Parathyroid adenoma (tissue), 2 donors: Measurements from ENCODE around the gene CYP1A1.
A peak's percentile ranks its signal among the peaks of the same experiment; 100 is the strongest.

ENCODE experiments used
- H2AFZ ChIP-seq: fragments of 300-600 bp; sonication (generic); one replicate; pipeline ENCODE4 v1.7.0; 2017; ENCODE audit warnings: antibody characterized with exemption, mild to moderate bottlenecking
- H3K27ac ChIP-seq: fragments of 300-600 bp; sonication (generic); one replicate; pipeline ENCODE4 v1.7.0; 2017
- H3K27me3 ChIP-seq: fragments of 300-600 bp; sonication (generic); one replicate; pipeline ENCODE4 v1.7.0; 2017; ENCODE audit warnings: low read length; ENCODE audit not compliant: control insufficient read depth, insufficient read depth
- H3K36me3 ChIP-seq: fragments of 300-600 bp; sonication (generic); one replicate; pipeline ENCODE4 v1.7.0; 2017; ENCODE audit warnings: low read length; ENCODE audit not compliant: control insufficient read depth, insufficient read depth
- H3K4me1 ChIP-seq: fragments of 300-600 bp; sonication (generic); one replicate; pipeline ENCODE4 v1.7.0; 2017; ENCODE audit warnings: control low read depth
- H3K4me2 ChIP-seq: fragments of 300-600 bp; sonication (generic); one replicate; pipeline ENCODE4 v1.7.0; 2017; ENCODE audit warnings: low read length
- H3K4me3 ChIP-seq: fragments of 300-600 bp; sonication (generic); one replicate; pipeline ENCODE4 v1.7.0; 2017; ENCODE audit warnings: low read depth, low read length
- H3K79me2 ChIP-seq: fragments of 300-600 bp; sonication (generic); one replicate; pipeline ENCODE4 v1.7.0; 2017; ENCODE audit warnings: control low read depth
- H3K9ac ChIP-seq: fragments of 300-600 bp; sonication (generic); one replicate; pipeline ENCODE4 v1.7.0; 2017; ENCODE audit warnings: mild to moderate bottlenecking
- H3K9me3 ChIP-seq: fragments of 300-600 bp; sonication (generic); one replicate; pipeline ENCODE4 v1.7.0; 2017; ENCODE audit warnings: low read length; ENCODE audit not compliant: control insufficient read depth
- CTCF ChIP-seq: fragments of 300-600 bp; sonication (generic); IDR thresholded peaks from one replicate; pipeline ENCODE4 v1.7.0; 2017; ENCODE audit warnings: antibody characterized with exemption, mild to moderate bottlenecking
- donor health status: primary hyperparathyroidism.

CYP1A1 gene

DNA sequence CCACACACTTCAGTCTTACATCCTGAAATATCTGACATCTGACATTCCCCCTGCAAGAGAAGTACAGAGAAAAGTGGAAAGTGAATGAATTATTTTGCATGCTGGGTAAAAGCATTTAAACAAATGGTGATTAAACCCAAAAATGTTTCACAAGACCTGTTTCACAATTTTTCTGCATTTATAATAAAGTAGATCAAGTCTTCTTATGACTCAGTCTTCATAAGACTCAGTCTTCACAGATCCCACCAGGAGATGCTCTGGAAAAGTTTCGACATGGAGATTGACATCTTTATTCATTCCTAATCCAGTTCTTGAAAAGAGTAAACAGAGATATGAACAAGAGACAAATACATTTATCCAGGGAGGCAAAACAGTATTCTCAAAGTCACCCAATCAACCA is 16.3 kb downstream of the CYP1A1 start:
- Histone ChIP-seq H3K9ac (no peak overlapping the region), H2AFZ (no peak overlapping the region), H3K4me1 (no peaks in the 10 kb centered on the region)

GRCh38 chr15:74696808-74697207 is 28.5 kb downstream of the CYP1A1 start:
- H3K79me2 ChIP-seq, result peaks cover 13% of the 10 kb centered on the region
- no peaks in the 10 kb centered on the region for H3K9me3 ChIP-seq
- no peaks in the 10 kb centered on the region for H3K36me3 ChIP-seq
- no peak for TF ChIP-seq CTCF
- no peak overlapping the region for H3K4me2 ChIP-seq
- H3K4me3 ChIP-seq, result no peak overlapping the region
- H2AFZ ChIP-seq, result no peak overlapping the region
- H3K4me1 ChIP-seq, result no peaks in the 10 kb centered on the region
- no peak overlapping the region for H3K27ac ChIP-seq
- no peak overlapping the region for H3K9ac ChIP-seq
- no peaks in the 10 kb centered on the region for H3K27me3 ChIP-seq

More for the DNA sequence above, 16.3 kb downstream of the CYP1A1 start:
- H3K79me2 ChIP-seq, result no peaks in the 10 kb centered on the region
- H3K9me3 ChIP-seq, result no peaks in the 10 kb centered on the region
- no peak overlapping the region for H3K27ac ChIP-seq
- no peak for TF ChIP-seq CTCF
- H3K4me2 ChIP-seq, result no peak overlapping the region
- H3K36me3 ChIP-seq, result no peaks in the 10 kb centered on the region
- H3K4me3 ChIP-seq, result no peak overlapping the region
- H3K27me3 ChIP-seq, result no peaks in the 10 kb centered on the region

GRCh38 chr15:74696398-74696729 is 29.0 kb downstream of the CYP1A1 start:
- peak overlapping the region; percentile 76 for H3K27ac ChIP-seq
- peak overlapping the region; percentile 86 for H3K4me3 ChIP-seq
- H3K9ac ChIP-seq, result no peak overlapping the region
- H3K4me2 ChIP-seq, result peak overlapping the region; percentile 93
- no peaks in the 10 kb centered on the region for H3K9me3 ChIP-seq
- peaks cover 13% of the 10 kb centered on the region for H3K79me2 ChIP-seq
- no peaks in the 10 kb centered on the region for H3K4me1 ChIP-seq
- peak overlapping the region; percentile 95 for H2AFZ ChIP-seq
- no peaks in the 10 kb centered on the region for H3K36me3 ChIP-seq
- H3K27me3 ChIP-seq, result no peaks in the 10 kb centered on the region
- no peak for TF ChIP-seq CTCF

GRCh38 chr15:74695597-74696397 is 29.5 kb downstream of the CYP1A1 start, which contains the start of gene EDC3:
Gene EDC3, minus strand, starts transcription at chr15:74696024. Its CDS starts 20,900 bp downstream, at chr15:74675124.
- H2AFZ ChIP-seq, result peak within 1 kb of the TSS; percentile 95
- H3K79me2 ChIP-seq, result peaks cover 13% of the 10 kb centered on the region
- H3K4me3 ChIP-seq, result peak within 1 kb of the TSS; percentile 86
- H3K27ac ChIP-seq, result peak within 1 kb of the TSS; percentile 76
- no peaks in the 10 kb centered on the region for H3K9me3 ChIP-seq
- no peak for TF ChIP-seq CTCF
- H3K36me3 ChIP-seq, result no peaks in the 10 kb centered on the region
- no peaks in the 10 kb centered on the region for H3K27me3 ChIP-seq
- peak within 1 kb of the TSS; percentile 56 for H3K9ac ChIP-seq
- peak within 1 kb of the TSS; percentile 93 for H3K4me2 ChIP-seq
- H3K4me1 ChIP-seq, result no peaks in the 10 kb centered on the region

- Histone ChIP-seq H3K4me2 (no peak overlapping the region), H3K4me3 (no peak overlapping the region), H3K79me2 (peaks cover 13% of the 10 kb centered on the region), H3K4me1 (no peaks in the 10 kb centered on the region), H3K27me3 (no peaks in the 10 kb centered on the region), H2AFZ (no peak overlapping the region), H3K27ac (no peak overlapping the region), H3K36me3 (no peaks in the 10 kb centered on the region), H3K9me3 (no peaks in the 10 kb centered on the region), H3K9ac (no peak overlapping the region)
- TF ChIP-seq CTCF, result no peak
Measured at GRCh38 chr15:74692327-74692726, 33.0 kb downstream of the CYP1A1 start.
